GM12878 (cell line): ENCODE data around the gene ZSCAN25. TPM values are rescaled to one million over a fixed set of nuclear protein-coding genes. Genes with fewer than 3 reads are reported as not detected.

Source experiments
- ATAC-seq: fragments of 200-7000 bp; cut with Tn5 transposase; 3 replicates; pipeline ENCODE4 v1.9.1; 2020; ENCODE audit warnings: mild to moderate bottlenecking, moderate library complexity
- BruUV-seq: library from RNA; stranded (reverse); fragments of 400-500 nt; replicated peaks from 2 replicates; lab custom pipeline; 2021; lab: Mats Ljungman, UMichigan
- CTCF ChIA-PET: fragments of 300-600 bp; sonication (Branson Sonifier 250); formaldehyde crosslinking; extraction: SDS; loops from one replicate; lab custom pipeline; 2021; ENCODE audit warnings: inconsistent platforms; lab: Yijun Ruan, JAX
- POLR2A ChIA-PET: fragments of 350-600 bp; formaldehyde crosslinking; extraction: SDS; loops from one replicate; lab custom pipeline; 2021; ENCODE audit warnings: inconsistent platforms; lab: Charles Lee
- RAD21 ChIA-PET: fragments of 300-600 bp; sonication (Branson Sonifier 250); formaldehyde crosslinking; loops from one replicate; lab custom pipeline; 2023; ENCODE audit warnings: antibody characterized with exemption; ENCODE audit not compliant: unreplicated experiment; lab: Charles Lee
- SMC1A ChIA-PET: fragments of 300-600 bp; sonication (Branson Sonifier 250); formaldehyde crosslinking; loops from one replicate; lab custom pipeline; 2023; ENCODE audit not compliant: unreplicated experiment, uncharacterized antibody; lab: Charles Lee
- DNase-seq: peaks from one replicate; pipeline ENCODE4 v3.0.0-alpha.2; 2011; ENCODE audit warnings: low read depth, low spot score
- FAIRE-seq: peaks from 3 replicates; lab custom pipeline; 2011; peaks lifted over from hg19 to GRCh38; lab: Jason Lieb, UNC
- H2AFZ ChIP-seq: 2 replicates; pipeline ENCODE4 v1.6.0; 2011; ENCODE audit warnings: low read depth, low read length, control low read depth; ENCODE audit not compliant: control insufficient read depth
- H3K27ac ChIP-seq: 2 replicates; pipeline ENCODE4 v1.5.1; 2011; ENCODE audit warnings: control low read depth; ENCODE audit not compliant: control insufficient read depth, insufficient read depth
- H3K27me3 ChIP-seq, 2 experiments: replicated peaks in 1 of 2; 2 replicates each; pipeline versions ENCODE4 v1.6.0 to v1.6.1; 2011; ENCODE audit warnings: low read length in 1 of 2; ENCODE audit not compliant: control insufficient read depth in 2 of 2, insufficient read depth in 2 of 2
- H3K36me3 ChIP-seq, 2 experiments: 2 replicates each; pipeline ENCODE4 v1.5.1; 2011; ENCODE audit warnings: low read length in 1 of 2; ENCODE audit not compliant: control insufficient read depth in 2 of 2, insufficient read depth in 2 of 2
- H3K4me1 ChIP-seq: 2 replicates; pipeline ENCODE4 v1.6.1; 2011; ENCODE audit warnings: mild to moderate bottlenecking, low read length, moderate library complexity, mixed read lengths; ENCODE audit not compliant: control insufficient read depth, insufficient read depth
- H3K4me2 ChIP-seq: 2 replicates; pipeline ENCODE4 v1.6.0; 2011; ENCODE audit warnings: control low read depth; ENCODE audit not compliant: control insufficient read depth, insufficient read depth
- H3K4me3 ChIP-seq: fragments of 200-600 bp; sonication (generic); 2 replicates; pipeline ENCODE4 v1.5.1; 2016
- H3K79me2 ChIP-seq: 2 replicates; pipeline ENCODE4 v1.6.0; 2011; ENCODE audit warnings: low read length; ENCODE audit not compliant: control insufficient read depth, insufficient read depth
- H3K9ac ChIP-seq: 2 replicates; pipeline ENCODE4 v1.8.0; 2011; ENCODE audit warnings: low read length, control low read depth, mixed read lengths; ENCODE audit not compliant: control insufficient read depth, insufficient read depth
- H3K9me3 ChIP-seq: replicated peaks from 3 replicates; pipeline ENCODE4 v1.5.1; 2011; ENCODE audit warnings: mild to moderate bottlenecking, low read length; ENCODE audit not compliant: control insufficient read depth, insufficient read depth
- H4K20me1 ChIP-seq: 2 replicates; pipeline ENCODE4 v1.6.0; 2011; ENCODE audit not compliant: control insufficient read depth, insufficient read depth
- ATF7 ChIP-seq: fragments of 450-650 bp; IDR thresholded peaks from 2 replicates; pipeline ENCODE4 v1.6.1; 2016; ENCODE audit warnings: low read depth, mild to moderate bottlenecking
- CREM ChIP-seq: IDR thresholded peaks from 2 replicates; pipeline ENCODE4 v1.6.1; 2014; ENCODE audit warnings: antibody characterized with exemption, low read depth
- DPF2 ChIP-seq: fragments of 450-650 bp; IDR thresholded peaks from 2 replicates; pipeline ENCODE4 v1.6.1; 2017; ENCODE audit warnings: mild to moderate bottlenecking
- IKZF1 ChIP-seq: fragments of 450-650 bp; conservative IDR thresholded peaks from 2 replicates; pipeline ENCODE4 v1.6.1; 2017; ENCODE audit warnings: antibody characterized with exemption, mild to moderate bottlenecking
- MLLT1 ChIP-seq: fragments of 450-650 bp; IDR thresholded peaks from 2 replicates; pipeline ENCODE4 v1.6.1; 2016; ENCODE audit warnings: mild to moderate bottlenecking
- PAX8 ChIP-seq: fragments of 450-650 bp; IDR thresholded peaks from 2 replicates; pipeline ENCODE4 v1.6.1; 2017; ENCODE audit warnings: mild to moderate bottlenecking, moderate library complexity
- SREBF2 ChIP-seq: IDR thresholded peaks from 2 replicates; pipeline ENCODE4 v1.6.1; 2012; ENCODE audit warnings: mild to moderate bottlenecking, low read length
- TARDBP ChIP-seq: IDR thresholded peaks from 2 replicates; pipeline ENCODE4 v1.6.1; 2016; ENCODE audit warnings: borderline replicate concordance
- USF1 ChIP-seq: IDR thresholded peaks from 2 replicates; pipeline ENCODE4 v1.6.1; 2011; ENCODE audit warnings: borderline replicate concordance, low read depth, mild to moderate bottlenecking, moderate library complexity, mixed read lengths, low read length; ENCODE audit not compliant: insufficient read depth; ENCODE audit errors: extremely low read length
- USF2 ChIP-seq: IDR thresholded peaks from 2 replicates; pipeline ENCODE4 v1.6.1; 2011; ENCODE audit warnings: low read depth, low read length, improper control_type of control experiment, borderline replicate concordance
- ZBED1 ChIP-seq: IDR thresholded peaks from 2 replicates; pipeline ENCODE4 v1.6.1; 2016; ENCODE audit warnings: borderline replicate concordance
- WGBS: methylation state at CpG from one replicate; pipeline ENCODE4 v1.1.6; 2016; ENCODE audit warnings: low lambda C conversion rate; ENCODE audit not compliant: insufficient replicate concordance, insufficient coverage; ENCODE audit errors: missing lambda C conversion rate; 5-methylcytosine and 5-hydroxymethylcytosine counted together
- in situ Hi-C: fragments of 300-500 bp; cut with MboI; formaldehyde crosslinking; loops from 9 replicates; pipeline ENCODE4 v1.14.3; 2018; ENCODE audit warnings: mixed read lengths
- intact Hi-C: fragments of 100-400 bp; cut with micrococcal nuclease; formaldehyde crosslinking; loops from one replicate; pipeline ENCODE4 v1.14.2; 2022; ENCODE audit not compliant: unreplicated experiment
- polyA plus RNA-seq, 11 experiments: library from polyadenylated mRNA; depleted of rRNA in 4 of 11; unstranded in 6 of 11; stranded (reverse) in 5 of 11; fragments of >200 nt; fragmentation: Nextera tagmentation in 4 of 11; fragmentation: Illumina TruSeq in 1 of 11; extraction: Ambion mirVana in 4 of 11; extraction: Trizol in 1 of 11; gene quantifications; 1 replicate in 1 of 11; 2 replicates in 10 of 11; pipeline versions ENCODE4 v1.2.1 to v1.2.3, GENCODE V29; 2011 to 2016; ENCODE audit warnings: inconsistent platforms in 2 of 11, missing spikeins in 2 of 11, low read depth in 1 of 11
- total RNA-seq, 4 experiments: library from RNA; depleted of rRNA in 3 of 4; stranded (reverse); fragments of >200 nt in 3 of 4; fragmentation: Illumina TruSeq in 1 of 4; extraction: Trizol in 1 of 4; gene quantifications; 2 replicates each; pipeline versions ENCODE4 v1.2.1 to v1.2.3, GENCODE V29; 2013 to 2021

The ZSCAN25 gene
- total and polyA plus RNA-seq, 10 of the 15 experiments (the other 5 are each of a cell fraction or from before 2014, with no cell fraction given): 0.79 to 15.6 (median 9.6) TPM

DNA sequence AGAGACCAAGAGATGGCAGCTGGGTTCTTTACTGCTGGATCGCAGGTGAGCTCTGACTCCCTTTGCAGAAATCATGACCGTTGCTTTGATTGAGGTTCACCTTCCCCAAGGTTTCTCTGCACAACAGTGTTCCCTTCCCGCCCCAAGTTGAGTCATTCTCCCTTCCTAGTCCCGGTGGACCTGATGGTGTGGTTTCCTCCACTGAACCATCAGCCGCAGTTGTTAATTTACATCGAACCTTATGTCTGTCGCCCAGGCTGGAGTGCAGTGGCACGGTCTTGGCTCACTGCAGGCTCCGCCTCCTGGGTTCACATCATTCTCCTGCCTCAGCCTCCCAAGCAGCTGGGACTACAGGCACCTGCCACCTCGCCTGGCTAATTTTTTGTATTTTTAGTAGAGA, 5.8 kb downstream of the ZSCAN25 start:
- CTCF ChIA-PET: no interaction called here
- no peak overlapping the region for H3K27ac ChIP-seq
- no peak overlapping the region for H2AFZ ChIP-seq
- RAD21 ChIA-PET: no interaction called here
- H3K27me3 ChIP-seq: no peaks in the 10 kb centered on the region
- WGBS: 95% methylated on average over 10 of the region's 10 CpGs
- ATAC-seq: no peak
- POLR2A ChIA-PET: no interaction called here
- no peak for TF ChIP-seq ZBED1
- TF ChIP-seq USF1: no peak
- no peak for TF ChIP-seq SREBF2
- no peak for TF ChIP-seq USF2
- no peak for TF ChIP-seq TARDBP
- H3K4me1 ChIP-seq: no peaks in the 10 kb centered on the region
- intact Hi-C loops (no loop called here), in situ Hi-C loops (no loop called here)
- SMC1A ChIA-PET: no interaction called here
- H3K9ac ChIP-seq: no peak overlapping the region
- BruUV-seq: no TSS peak
- no peaks in the 10 kb centered on the region for H4K20me1 ChIP-seq
- H3K9me3 ChIP-seq: no peaks in the 10 kb centered on the region
- no peak for FAIRE-seq
- H3K79me2 ChIP-seq: peaks cover 5% of the 10 kb centered on the region
- no peak overlapping the region for H3K4me3 ChIP-seq
- H3K36me3 ChIP-seq: peaks cover 26 to 51% of the 10 kb centered on the region in 2 experiments
- DNase-seq: no peak
- no peak overlapping the region for H3K4me2 ChIP-seq

DNA sequence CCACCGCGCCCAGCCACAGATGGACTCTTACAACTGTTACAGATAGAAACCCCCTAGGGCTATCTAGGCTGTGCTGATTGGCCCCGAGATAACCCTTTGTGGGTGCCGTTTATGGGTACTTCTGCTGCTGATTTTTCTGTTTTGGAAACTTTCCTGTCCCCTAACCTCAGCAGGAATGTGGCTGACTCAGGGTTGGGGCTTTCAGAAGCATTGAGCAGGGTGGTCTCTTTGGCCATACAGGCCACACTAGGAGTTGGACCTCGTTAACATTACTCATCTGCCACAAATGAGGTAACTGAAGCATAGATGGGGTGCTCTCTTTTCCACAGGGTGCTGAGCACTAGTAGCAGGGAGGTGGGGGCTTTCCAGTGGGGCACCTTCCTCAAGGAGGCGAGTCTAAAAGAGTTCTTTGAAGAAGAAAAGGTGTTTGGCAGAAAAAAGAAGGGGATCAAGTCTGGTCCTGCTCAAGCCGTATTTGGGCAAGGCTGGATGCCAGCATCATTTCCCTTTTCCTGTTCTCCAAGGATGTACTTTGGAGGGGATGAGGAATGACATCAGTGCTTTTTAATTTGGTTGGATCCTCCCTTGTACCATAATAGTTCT, 6.4 kb downstream of the ZSCAN25 start:
- 67% methylated on average over 7 of the region's 7 CpGs for WGBS
- Histone ChIP-seq H3K4me2 (no peak overlapping the region), H2AFZ (no peak overlapping the region), H3K4me1 (no peaks in the 10 kb centered on the region), H3K27me3 (no peaks in the 10 kb centered on the region), H4K20me1 (no peaks in the 10 kb centered on the region), H3K36me3 (peaks cover 26 to 51% of the 10 kb centered on the region in 2 experiments), H3K9ac (no peak overlapping the region), H3K27ac (no peak overlapping the region), H3K4me3 (no peak overlapping the region), H3K79me2 (no peaks in the 10 kb centered on the region), H3K9me3 (no peaks in the 10 kb centered on the region)
- BruUV-seq: no TSS peak
- CTCF ChIA-PET: no interaction called here
- POLR2A ChIA-PET: no interaction called here
- SMC1A ChIA-PET: no interaction called here
- in situ Hi-C loops (no loop called here), intact Hi-C loops (no loop called here)
- peak; percentile 10; the same call in 1 of the 2 replicates for TF ChIP-seq ATF7
- 0 out of 2 replicates have a peak, but pooled peaks have one; percentile 27 for TF ChIP-seq DPF2
- TF ChIP-seq IKZF1: peak; percentile 65
- no peak for TF ChIP-seq PAX8
- no peak for TF ChIP-seq CREM
- no peak for TF ChIP-seq MLLT1
- RAD21 ChIA-PET: no interaction called here
- FAIRE-seq: no peak
- no peak for DNase-seq
- ATAC-seq: peak; percentile 68
